Daoy (cell line): Measurements from ENCODE around the gene ACD. TPM values are rescaled to one million over a fixed set of nuclear protein-coding genes. Genes with fewer than 3 reads are reported as not detected.

Experiments used
- DNase-seq: peaks from one replicate; pipeline ENCODE4 v3.0.0-alpha.2; 2015; ENCODE audit warnings: low read depth
- total RNA-seq: library from RNA; depleted of rRNA; stranded (reverse); fragments of >200 nt; shearing (Covaris generic); gene quantifications from 2 replicates; pipeline ENCODE4 v1.2.3, GENCODE V29; 2014; rRNA removed

Gene ACD
- total RNA-seq, 1 experiment from 2014 or later, result 31.6 TPM

GRCh38 chr16:67647681-67648080 is 12.4 kb downstream of the ACD start:
- no peak for DNase-seq

GRCh38 chr16:67647111-67647651 is 12.9 kb downstream of the ACD start:
- no peak for DNase-seq

GRCh38 chr16:67645397-67646121 is 14.5 kb downstream of the ACD start:
- no peak for DNase-seq

GRCh38 chr16:67644038-67644437 is 16.0 kb downstream of the ACD start:
- no peak for DNase-seq

GRCh38 chr16:67641779-67642708 is 18.0 kb downstream of the ACD start:
- no peak for DNase-seq

- DNase-seq, result no peak
Observed at GRCh38 chr16:67637625-67638024, 22.4 kb downstream of the ACD start.

GRCh38 chr16:67636713-67637112 is 23.3 kb downstream of the ACD start:
- DNase-seq, result no peak

- no peak for DNase-seq
Observed at GRCh38 chr16:67632415-67633172, 27.5 kb downstream of the ACD start.

- no peak for DNase-seq
Observed at GRCh38 chr16:67628216-67628615, 31.8 kb downstream of the ACD start.

GRCh38 chr16:67613808-67614207 is 46.3 kb downstream of the ACD start:
- no peak for DNase-seq

GRCh38 chr16:67608364-67608763 is 51.7 kb downstream of the ACD start:
- DNase-seq, result no peak

Other genes starting within 250 kb of the ACD start
- 1.9 and 3.0 TPM in 2 replicates for gene ZDHHC1, start 243.8 kb downstream of the ACD start, total RNA-seq
- not detected in 2 replicates for gene HSD11B2, start 229.1 kb downstream of the ACD start, total RNA-seq
- 56.2 and 66.9 TPM in 2 replicates for gene ATP6V0D1, start 179.1 kb downstream of the ACD start, total RNA-seq
- gene AGRP, start 176.7 kb downstream of the ACD start, total RNA-seq, result not detected in 2 replicates
- gene RIPOR1, start 131.4 kb downstream of the ACD start, total RNA-seq, result 5.4 and 6.3 TPM in 2 replicates
- 25.9 and 30.8 TPM in 2 replicates for gene CTCF, start 97.7 kb downstream of the ACD start, total RNA-seq
- gene CARMIL2, start 15.1 kb downstream of the ACD start, total RNA-seq, result 1.1 and 1.7 TPM in 2 replicates
- 0.71 and 1.0 TPM in 2 replicates for gene PARD6A, start 700 bp upstream of the ACD start, total RNA-seq
- 12.7 and 19.9 TPM in 2 replicates for gene ENKD1, start 6.5 kb upstream of the ACD start, total RNA-seq
- gene C16orf86, start 6.6 kb upstream of the ACD start, total RNA-seq, result not detected in 2 replicates
- 16.5 and 18.8 TPM in 2 replicates for gene GFOD2, start 59.1 kb upstream of the ACD start, total RNA-seq
- gene RANBP10, start 146.3 kb upstream of the ACD start, total RNA-seq, result 3.7 and 4.0 TPM in 2 replicates
- gene TSNAXIP1, start 146.6 kb upstream of the ACD start, total RNA-seq, result 0.11 and 1.1 TPM in 2 replicates
- 41.5 and 50.6 TPM in 2 replicates for gene THAP11, start 182.1 kb upstream of the ACD start, total RNA-seq
- 42.9 and 48.7 TPM in 2 replicates for gene NUTF2, start 186.7 kb upstream of the ACD start, total RNA-seq
- gene CENPT, start 187.4 kb upstream of the ACD start, total RNA-seq, result 26.8 and 33.8 TPM in 2 replicates
- 43.3 and 47.8 TPM in 2 replicates for gene EDC4, start 212.8 kb upstream of the ACD start, total RNA-seq
- gene NRN1L, start 224.6 kb upstream of the ACD start, total RNA-seq, result not detected in 2 replicates
- 1.5 and 2.3 TPM in 2 replicates for gene PSKH1, start 233.0 kb upstream of the ACD start, total RNA-seq